Endothelial cell of umbilical vein (primary cell): Measurements from ENCODE around the gene RCAN1. TPM values are rescaled to one million over a fixed set of nuclear protein-coding genes. Genes with fewer than 3 reads are reported as not detected.

Experiments
- BruUV-seq: library from RNA; stranded (reverse); fragments of 400-500 nt; replicated peaks from 2 replicates; lab custom pipeline; 2021; lab: Mats Ljungman, UMichigan
- CTCF ChIA-PET: fragments of 300-600, 350-600 bp; sonication (Branson Sonifier 250); formaldehyde crosslinking; loops from one replicate; lab custom pipeline; 2021; ENCODE audit warnings: antibody characterized with exemption, inconsistent platforms; lab: Charles Lee
- POLR2A ChIA-PET: fragments of 300-600, 350-600 bp; sonication (Branson Sonifier 250); formaldehyde crosslinking; loops from one replicate; lab custom pipeline; 2021; ENCODE audit warnings: antibody characterized with exemption, inconsistent platforms; lab: Charles Lee
- DNase-seq: peaks from one replicate; pipeline ENCODE4 v3.0.0-alpha.2; 2011; ENCODE audit warnings: low read depth, low spot score
- FAIRE-seq: peaks from 2 replicates; lab custom pipeline; 2011; peaks lifted over from hg19 to GRCh38; lab: Jason Lieb, UNC
- H2AFZ ChIP-seq: 2 replicates; pipeline ENCODE4 v1.6.0; 2012; ENCODE audit warnings: low read depth, low read length, control low read depth, inconsistent platforms
- H3K27ac ChIP-seq: 2 replicates; pipeline ENCODE4 v1.5.1; 2011; ENCODE audit warnings: low read depth, mild to moderate bottlenecking, control low read depth, low read length, moderate library complexity; ENCODE audit not compliant: insufficient read depth
- H3K27me3 ChIP-seq, 2 experiments: 2 replicates each; pipeline versions ENCODE4 v1.6.0 to v1.6.1; 2011; ENCODE audit warnings: low read length in 2 of 2, mixed read lengths in 1 of 2; ENCODE audit not compliant: control insufficient read depth in 2 of 2, insufficient read depth in 2 of 2
- H3K36me3 ChIP-seq, 2 experiments: 2 replicates in 1 of 2; 3 replicates in 1 of 2; pipeline ENCODE4 v1.5.1; 2011; ENCODE audit warnings: low read length in 2 of 2, mild to moderate bottlenecking in 1 of 2, moderate library complexity in 1 of 2; ENCODE audit not compliant: control insufficient read depth in 2 of 2, insufficient read depth in 2 of 2; ENCODE audit errors: extremely low read depth in 1 of 2
- H3K4me1 ChIP-seq: 3 replicates; pipeline ENCODE4 v1.5.1; 2011; ENCODE audit warnings: mild to moderate bottlenecking, low read length; ENCODE audit not compliant: control insufficient read depth, insufficient read depth; ENCODE audit errors: extremely low read depth
- H3K4me2 ChIP-seq: 2 replicates; pipeline ENCODE4 v1.6.1; 2011; ENCODE audit warnings: low read length, control low read depth, mixed read lengths; ENCODE audit not compliant: insufficient read depth
- H3K4me3 ChIP-seq, 3 experiments: fragments of 200-600 bp in 1 of 3; sonication (generic), shearing (Covaris generic) in 1 of 3; replicated peaks in 1 of 3; 2 replicates each; pipeline ENCODE4 v1.5.1; 2011 to 2016; ENCODE audit warnings: control low read depth in 3 of 3, low read length in 3 of 3, mild to moderate bottlenecking in 2 of 3, inconsistent platforms in 1 of 3, low read depth in 1 of 3, moderate library complexity in 1 of 3; ENCODE audit not compliant: insufficient read depth in 1 of 3
- H3K79me2 ChIP-seq: 2 replicates; pipeline ENCODE4 v1.6.0; 2012; ENCODE audit warnings: low read length, inconsistent platforms; ENCODE audit not compliant: control insufficient read depth, insufficient read depth
- H3K9ac ChIP-seq: replicated peaks from 2 replicates; pipeline ENCODE3; 2011; ENCODE audit warnings: low read length, control low read depth; ENCODE audit not compliant: insufficient read depth; ENCODE audit errors: extremely low read depth
- H3K9me1 ChIP-seq: replicated peaks from 3 replicates; pipeline ENCODE4 v1.6.0; 2011; ENCODE audit warnings: mild to moderate bottlenecking, low read length; ENCODE audit not compliant: control insufficient read depth, insufficient read depth; ENCODE audit errors: extremely low read depth
- H3K9me3 ChIP-seq: replicated peaks from 2 replicates; pipeline ENCODE4 v1.5.1; 2012; ENCODE audit warnings: low read length, inconsistent platforms; ENCODE audit not compliant: control insufficient read depth, insufficient read depth
- H4K20me1 ChIP-seq: replicated peaks from 2 replicates; pipeline ENCODE3; 2011; ENCODE audit warnings: mild to moderate bottlenecking, low read length; ENCODE audit not compliant: control insufficient read depth, insufficient read depth; ENCODE audit errors: extremely low read depth
- CTCF ChIP-seq, 2 donors: IDR thresholded peaks; 1 replicate in 1 of 2; 2 replicates in 1 of 2; pipeline ENCODE4 v1.5.1; 2011; ENCODE audit warnings: low read length in 2 of 2, mild to moderate bottlenecking in 2 of 2, moderate library complexity in 2 of 2, control low read depth in 1 of 2, inconsistent platforms in 1 of 2, low read depth in 1 of 2; ENCODE audit not compliant: insufficient read depth in 1 of 2; ENCODE audit errors: extremely low read depth in 1 of 2
- EZH2 ChIP-seq: IDR thresholded peaks from 2 replicates; pipeline ENCODE4 v1.6.1; 2012; ENCODE audit warnings: borderline replicate concordance, low read depth, mild to moderate bottlenecking, moderate library complexity, low read length, inconsistent platforms; ENCODE audit not compliant: severe bottlenecking
- FOS ChIP-seq: IDR thresholded peaks from 2 replicates; pipeline ENCODE4 v1.6.1; 2011; ENCODE audit warnings: mild to moderate bottlenecking, low read length, moderate library complexity, borderline replicate concordance; ENCODE audit not compliant: insufficient read depth
- GATA2 ChIP-seq: IDR thresholded peaks from 2 replicates; pipeline ENCODE4 v1.7.0; 2011; ENCODE audit warnings: low read depth, mild to moderate bottlenecking, moderate library complexity, mixed read lengths, low read length; ENCODE audit not compliant: insufficient read length, insufficient read depth
- JUN ChIP-seq: IDR thresholded peaks from 2 replicates; pipeline ENCODE4 v1.6.1; 2011; ENCODE audit warnings: borderline replicate concordance, low read depth; ENCODE audit not compliant: insufficient read length, insufficient read depth
- MAX ChIP-seq: IDR thresholded peaks from 2 replicates; pipeline ENCODE4 v1.6.1; 2011; ENCODE audit not compliant: insufficient read depth, insufficient read length
- MYC ChIP-seq: IDR thresholded peaks from one replicate; pipeline ENCODE4 v1.6.1; 2011; ENCODE audit warnings: mild to moderate bottlenecking, low read depth, low read length
- POLR2A ChIP-seq: IDR thresholded peaks from 2 replicates; pipeline ENCODE4 v1.6.1; 2012; ENCODE audit warnings: low read depth, mild to moderate bottlenecking, control low read depth, low read length
- POLR2AphosphoS5 ChIP-seq: IDR thresholded peaks from 2 replicates; pipeline ENCODE4 v1.6.1; 2012; ENCODE audit warnings: low read depth, mild to moderate bottlenecking, control low read depth, low read length, moderate library complexity; ENCODE audit not compliant: insufficient read depth
- dilution Hi-C: fragments of 300-500 bp; cut with MboI; formaldehyde crosslinking; loops from one replicate; pipeline ENCODE4 v1.15.0; 2019; ENCODE audit warnings: low sequenced_read_pairs; ENCODE audit not compliant: extremely low pct_ligation_motif_present
- intact Hi-C: fragments of 100-400 bp; cut with micrococcal nuclease; formaldehyde crosslinking; loops from one replicate; pipeline ENCODE4 v1.10.0; 2022
- polyA plus RNA-seq, 4 experiments: library from polyadenylated mRNA; depleted of rRNA in 3 of 4; stranded (reverse) in 3 of 4; unstranded in 1 of 4; fragments of >200 nt; gene quantifications; 2 replicates each; pipeline versions ENCODE4 v1.2.1 to v1.2.3, GENCODE V29; 2011 to 2012; ENCODE audit warnings: missing spikeins in 1 of 4
- total RNA-seq: library from RNA; stranded (reverse); gene quantifications from 2 replicates; pipeline ENCODE4 v1.2.3, GENCODE V29; 2021

The RCAN1 gene
- total and polyA plus RNA-seq, 2 donors (not counting 3 experiments of a cell fraction or from before 2014, with no cell fraction given): 9.7 to 16.5 TPM

GRCh38 chr21:34612557-34612956, 2.4 kb downstream of the RCAN1 start:
- POLR2A ChIA-PET: interaction anchor here (1.6 kb wide), 1 partner anchor 102 kb away, joined by 7 read pairs; no protein-coding TSS in a partner anchor
- Histone ChIP-seq H3K4me3 (no peak overlapping the region), H3K36me3 (no peaks in the 10 kb centered on the region), H4K20me1 (no peaks in the 10 kb centered on the region), H2AFZ (no peak overlapping the region), H3K27ac (no peak overlapping the region), H3K4me1 (peaks cover 4% of the 10 kb centered on the region), H3K79me2 (no peaks in the 10 kb centered on the region), H3K9ac (no peak overlapping the region), H3K27me3 (no peaks in the 10 kb centered on the region), H3K9me3 (no peaks in the 10 kb centered on the region), H3K9me1 (no peaks in the 10 kb centered on the region), H3K4me2 (no peak overlapping the region)
- no TSS peak for BruUV-seq
- DNase-seq: no peak
- CTCF ChIA-PET: interaction anchor here (1.1 to 13.7 kb wide), 6 partner anchors 10 to 105 kb away, joined by 5 to 394 read pairs (median 6); partner anchors contain the start of gene KCNE1
- intact Hi-C loops: no loop called here
- no peak for TF ChIP-seq JUN
- TF ChIP-seq MAX: no peak
- no peak for TF ChIP-seq MYC
- no peak for TF ChIP-seq CTCF (IDR thresholded peaks at IDR 0.05; ENCODE audit: extremely low read depth in 1 of 2, insufficient read depth in 1 of 2, low read depth in 1 of 2, low read length in 2 of 2)
- no peak for FAIRE-seq
- dilution Hi-C loops: no loop called here

GRCh38 chr21:34612056-34612455, 2.9 kb downstream of the RCAN1 start:
- BruUV-seq: no TSS peak

More at GRCh38 chr21:34612056-34612455, 2.9 kb downstream of the RCAN1 start:
- Histone ChIP-seq H3K36me3 (no peaks in the 10 kb centered on the region), H3K27me3 (no peaks in the 10 kb centered on the region), H4K20me1 (no peaks in the 10 kb centered on the region), H3K9me1 (no peaks in the 10 kb centered on the region), H3K4me2 (no peak overlapping the region), H3K79me2 (no peaks in the 10 kb centered on the region), H2AFZ (no peak overlapping the region), H3K4me1 (peaks cover 4% of the 10 kb centered on the region), H3K4me3 (no peak overlapping the region), H3K9me3 (no peaks in the 10 kb centered on the region), H3K9ac (no peak overlapping the region), H3K27ac (no peak overlapping the region)
- ChIA-PET CTCF (interaction anchor here (0.7 to 13.7 kb wide), 7 partner anchors 10 to 104 kb away, joined by 3 to 394 read pairs (median 6); partner anchors contain the start of gene KCNE1), POLR2A (interaction anchor here (1.6 kb wide), 1 partner anchor 101 kb away, joined by 7 read pairs; no protein-coding TSS in a partner anchor)
- TF ChIP-seq MYC (no peak), POLR2AphosphoS5 (no peak), CTCF (IDR thresholded peaks at IDR 0.05; ENCODE audit: extremely low read depth in 1 of 2, insufficient read depth in 1 of 2, low read depth in 1 of 2, low read length in 2 of 2) (no peak), GATA2 (no peak), MAX (no peak), JUN (no peak), FOS (no peak), POLR2A (no peak), EZH2 (no peak)
- dilution Hi-C loops: no loop called here
- intact Hi-C loops: no loop called here
- DNase-seq (no peak), FAIRE-seq (no peak)
